GM18951 (cell line): ENCODE data around the gene RFTN2.
"Not testable (repeated sequence)": the region's sequence is repeated elsewhere in the genome, so short reads cannot be mapped to it uniquely, and the experiment has no call there.

ENCODE experiments used
- POLR2A ChIP-seq: IDR thresholded peaks from 4 replicates; pipeline ENCODE4 v1.6.1; 2011; ENCODE audit warnings: mild to moderate bottlenecking; ENCODE audit not compliant: insufficient read length, insufficient read depth; ENCODE audit errors: extremely low read depth
- in situ Hi-C: fragments of 300-500 bp; cut with MboI; formaldehyde crosslinking; loops from one replicate; pipeline ENCODE4 v1.12.0; 2022; ENCODE audit warnings: low sequenced_read_pairs, mixed read lengths, inconsistent platforms; ENCODE audit not compliant: unreplicated experiment

The RFTN2 gene

GRCh38 chr2:197700960-197701359, 25.6 kb upstream of the RFTN2 start:
- no peak for TF ChIP-seq POLR2A
- in situ Hi-C loops = no loop called here

- in situ Hi-C loops = not testable (repeated sequence)
Measured at GRCh38 chr2:197699724-197700123, 24.3 kb upstream of the RFTN2 start.

GRCh38 chr2:197696571-197696970, 21.2 kb upstream of the RFTN2 start:
- in situ Hi-C loops = not testable (repeated sequence)

- in situ Hi-C loops = not testable (repeated sequence)
Measured at GRCh38 chr2:197695971-197696370, 20.6 kb upstream of the RFTN2 start.

- in situ Hi-C loops = not testable (repeated sequence)
Measured at GRCh38 chr2:197695206-197695605, 19.8 kb upstream of the RFTN2 start.

- in situ Hi-C loops = no loop called here
Measured at GRCh38 chr2:197677483-197677882, 2.1 kb upstream of the RFTN2 start.

GRCh38 chr2:197677056-197677455, 1.7 kb upstream of the RFTN2 start:
- in situ Hi-C loops = no loop called here
- no peak for TF ChIP-seq POLR2A

More at GRCh38 chr2:197677483-197677882, 2.1 kb upstream of the RFTN2 start:
- no peak for TF ChIP-seq POLR2A

GRCh38 chr2:197675711-197676188, 363 bp upstream of the RFTN2 start:
- no peak for TF ChIP-seq POLR2A
- in situ Hi-C loops = no loop called here

- in situ Hi-C loops = no loop called here
- TF ChIP-seq POLR2A = no peak
Measured at GRCh38 chr2:197674591-197674990, 796 bp downstream of the RFTN2 start.

- in situ Hi-C loops = no loop called here
- no peak for TF ChIP-seq POLR2A
Measured at GRCh38 chr2:197674060-197674459, 1.3 kb downstream of the RFTN2 start.

GRCh38 chr2:197673606-197674005, 1.8 kb downstream of the RFTN2 start:
- in situ Hi-C loops = no loop called here

GRCh38 chr2:197673106-197673505, 2.3 kb downstream of the RFTN2 start:
- in situ Hi-C loops = no loop called here
- TF ChIP-seq POLR2A = no peak

More at GRCh38 chr2:197673606-197674005, 1.8 kb downstream of the RFTN2 start:
- no peak for TF ChIP-seq POLR2A

- in situ Hi-C loops = no loop called here
- TF ChIP-seq POLR2A = no peak
Measured at GRCh38 chr2:197672371-197672893, 3.0 kb downstream of the RFTN2 start.

- in situ Hi-C loops = no loop called here
Measured at GRCh38 chr2:197669077-197669476, 6.3 kb downstream of the RFTN2 start.

GRCh38 chr2:197668296-197668695, 7.1 kb downstream of the RFTN2 start:
- in situ Hi-C loops = no loop called here
- TF ChIP-seq POLR2A = no peak

More at GRCh38 chr2:197669077-197669476, 6.3 kb downstream of the RFTN2 start:
- TF ChIP-seq POLR2A = no peak
